HuH-7.5 (cell line): ENCODE measurements around the gene DOCK4.
A peak's percentile ranks its signal among the peaks of the same experiment; 100 is the strongest.

Source experiments
- DNase-seq: peaks from one replicate; pipeline ENCODE4 v3.0.0; 2011; ENCODE audit warnings: low spot score

Gene DOCK4

GRCh38 chr7:112188257-112188656 lies 17.9 kb downstream of the DOCK4 start:
- DNase-seq = no peak

GRCh38 chr7:112186300-112186699 lies 19.9 kb downstream of the DOCK4 start:
- DNase-seq = no peak

DNA sequence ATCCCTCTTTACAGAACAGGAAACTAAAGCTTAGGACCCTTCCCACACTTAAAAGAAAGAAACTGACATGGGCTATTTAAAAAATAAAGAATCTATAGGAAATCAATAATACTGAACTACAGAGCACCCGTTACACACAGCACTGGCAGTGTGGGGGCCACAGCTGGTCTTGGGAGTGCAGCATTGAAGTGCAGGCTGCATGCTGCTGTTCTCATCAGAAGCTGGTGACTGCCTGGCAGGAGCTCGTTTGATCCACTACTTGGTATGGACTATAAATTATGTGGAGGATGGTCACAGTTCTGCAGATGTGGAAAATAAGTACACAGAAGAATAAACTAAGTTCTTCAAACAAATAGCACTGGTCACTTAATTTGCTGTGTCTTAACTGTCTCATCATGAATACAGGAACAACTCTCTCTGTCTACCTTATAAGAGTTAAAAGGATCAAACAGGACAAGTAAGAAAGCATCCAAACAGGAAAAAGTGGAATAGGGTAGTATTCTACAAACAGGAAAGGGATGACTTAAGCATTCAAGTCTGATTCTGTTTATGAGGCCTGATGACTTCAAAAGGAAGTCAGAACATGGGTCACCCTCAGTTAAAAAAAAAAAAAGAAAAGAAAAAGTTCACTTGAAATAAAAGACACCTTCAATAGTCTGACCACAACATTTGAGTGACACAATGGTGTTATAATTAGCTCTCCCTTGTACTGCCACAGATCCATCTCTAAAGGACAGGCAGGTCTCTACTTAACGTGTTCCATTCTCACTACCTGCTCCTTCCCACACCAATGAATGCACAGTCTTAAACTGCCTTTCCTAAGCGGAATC lies 21.0 kb downstream of the DOCK4 start:
- no peak for DNase-seq

DNA sequence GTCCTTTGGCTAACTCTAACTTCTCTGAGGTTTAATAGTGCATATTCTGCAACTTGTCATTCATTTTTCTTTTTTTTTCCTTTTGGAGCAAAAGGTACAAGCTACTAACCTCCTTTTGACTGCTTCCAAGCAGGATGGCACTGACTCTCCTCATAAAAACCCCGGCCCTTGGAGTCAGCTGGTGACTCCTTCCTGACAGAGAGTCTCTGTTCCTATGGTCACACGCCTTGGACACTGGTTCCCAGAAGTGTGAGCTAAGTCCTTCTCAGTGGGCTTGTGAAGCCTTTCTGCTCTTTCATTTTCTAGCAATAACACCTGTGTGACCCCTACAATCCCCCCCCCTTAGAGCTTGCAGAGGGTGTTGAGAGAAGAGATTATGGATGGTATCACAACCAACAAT lies 21.7 kb downstream of the DOCK4 start:
- no peak for DNase-seq

- no peak for DNase-seq
Observed at GRCh38 chr7:112183266-112183665, 22.9 kb downstream of the DOCK4 start.

- DNase-seq = no peak
Observed at GRCh38 chr7:112182749-112183148, 23.4 kb downstream of the DOCK4 start.

DNA sequence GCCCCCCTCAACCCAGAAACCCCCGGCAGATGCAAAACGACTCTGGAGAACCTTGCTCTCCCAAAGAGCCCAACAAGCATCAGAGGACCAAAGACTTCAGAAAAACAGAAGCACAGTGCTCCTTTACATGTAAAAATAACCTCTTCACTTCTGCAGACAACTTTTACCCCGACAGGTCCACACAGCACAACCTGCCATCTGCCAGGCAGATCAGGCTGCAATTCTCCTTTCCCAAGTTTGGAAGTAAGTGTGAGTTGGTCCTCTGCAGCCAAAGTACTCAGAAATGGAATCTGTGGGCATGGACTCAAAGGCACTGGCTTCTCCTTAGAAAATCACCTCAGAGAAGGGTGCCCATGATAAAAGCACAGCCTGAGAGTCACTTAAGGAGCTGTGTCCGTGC lies 26.0 kb downstream of the DOCK4 start:
- DNase-seq = no peak

DNA sequence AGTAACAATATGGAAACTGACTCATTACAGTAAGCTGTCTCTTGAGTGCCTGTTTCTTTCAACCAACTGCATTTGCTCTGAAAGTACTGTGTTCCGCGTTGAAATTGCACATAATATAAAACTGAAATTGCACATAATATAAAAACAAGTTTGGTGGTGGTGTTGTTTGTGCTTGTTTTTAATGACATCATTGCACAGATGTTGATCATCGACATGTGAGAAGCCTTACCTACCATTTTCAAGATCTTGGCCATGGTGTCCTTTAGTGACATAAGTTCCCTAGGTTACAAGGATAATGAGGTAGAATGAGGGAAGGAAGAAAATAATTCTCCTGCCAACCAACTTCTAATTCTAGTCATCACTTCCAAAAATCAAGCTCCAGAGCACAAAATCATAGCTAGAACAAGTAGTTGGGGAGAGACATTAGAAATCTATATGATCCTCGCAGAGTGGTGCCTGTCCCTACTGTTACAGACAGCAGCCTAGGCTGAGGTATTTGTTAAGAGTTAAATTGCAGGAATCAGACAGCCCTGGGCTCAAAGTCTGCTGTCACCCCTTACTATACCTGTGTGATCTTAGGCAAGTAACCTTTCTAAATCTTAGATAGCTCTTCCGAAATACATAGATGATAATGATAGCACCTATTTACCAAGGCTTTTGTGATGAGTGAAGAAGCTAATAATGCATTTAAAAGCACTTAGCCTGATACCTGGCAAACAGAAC lies 29.3 kb downstream of the DOCK4 start:
- no peak for DNase-seq

- DNase-seq = no peak
Observed at GRCh38 chr7:112176241-112176640, 30.0 kb downstream of the DOCK4 start.

- DNase-seq = no peak
Observed at GRCh38 chr7:112174192-112174591, 32.0 kb downstream of the DOCK4 start.

GRCh38 chr7:112173568-112173905 lies 32.7 kb downstream of the DOCK4 start:
- DNase-seq = no peak

DNA sequence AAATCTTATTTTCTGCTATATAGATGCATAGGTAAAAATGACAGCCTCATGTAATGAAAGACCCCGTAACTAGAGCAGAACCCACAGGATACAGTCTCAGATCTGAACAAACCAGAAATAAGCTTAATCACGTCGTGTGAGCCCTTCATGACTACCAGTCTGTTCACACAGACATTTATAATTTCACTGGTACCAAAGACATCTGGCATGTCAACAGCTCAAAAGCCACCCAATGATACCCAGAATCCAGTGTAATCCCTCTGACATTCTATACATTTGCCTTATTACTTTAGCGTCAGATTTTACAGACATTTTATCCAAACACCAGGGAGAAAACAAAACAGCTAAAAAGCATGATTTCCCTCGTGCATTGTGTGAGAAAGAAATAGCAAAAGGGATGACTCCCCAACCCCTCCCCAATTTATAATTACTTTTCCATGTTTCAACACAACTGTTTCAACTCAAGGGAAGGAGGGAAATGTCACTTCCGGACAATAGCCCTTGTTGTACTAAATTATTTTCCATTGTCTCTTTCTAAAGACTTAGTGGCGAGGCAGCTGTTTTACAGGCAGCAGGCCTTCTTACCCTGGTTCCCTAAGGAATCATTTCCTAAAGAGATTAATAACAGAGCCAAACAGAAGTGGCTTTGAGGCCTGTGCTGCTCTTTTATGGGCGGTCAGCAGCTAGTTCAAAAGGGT lies 33.2 kb downstream of the DOCK4 start:
- no peak for DNase-seq

DNA sequence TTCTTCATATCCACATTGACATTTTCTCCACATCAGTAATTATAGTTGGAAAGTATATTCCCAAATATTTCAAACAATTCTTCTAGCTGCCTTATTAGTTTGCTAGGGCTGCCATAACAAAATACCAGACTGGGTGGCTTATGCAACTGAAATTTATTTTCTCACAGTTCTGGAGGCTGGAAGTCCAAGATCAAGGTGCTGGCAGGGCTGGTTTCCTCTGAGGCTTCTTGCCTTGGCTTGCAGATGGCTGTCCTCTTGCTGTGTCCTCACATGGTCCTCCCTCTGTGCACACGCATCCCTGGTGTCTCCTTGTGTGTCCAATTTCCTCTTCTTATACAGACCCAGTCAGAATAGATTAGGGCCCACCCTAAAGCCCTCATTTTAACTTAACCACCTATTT lies 34.5 kb downstream of the DOCK4 start:
- no peak for DNase-seq

- DNase-seq = no peak
Observed at GRCh38 chr7:112168915-112169314, 37.3 kb downstream of the DOCK4 start.

GRCh38 chr7:112167147-112167546 lies 39.1 kb downstream of the DOCK4 start:
- DNase-seq = no peak

GRCh38 chr7:112162784-112163506 lies 43.3 kb downstream of the DOCK4 start:
- DNase-seq = no peak

- DNase-seq = peak; percentile 28
Observed at GRCh38 chr7:112162142-112162766, 43.9 kb downstream of the DOCK4 start.

DNA sequence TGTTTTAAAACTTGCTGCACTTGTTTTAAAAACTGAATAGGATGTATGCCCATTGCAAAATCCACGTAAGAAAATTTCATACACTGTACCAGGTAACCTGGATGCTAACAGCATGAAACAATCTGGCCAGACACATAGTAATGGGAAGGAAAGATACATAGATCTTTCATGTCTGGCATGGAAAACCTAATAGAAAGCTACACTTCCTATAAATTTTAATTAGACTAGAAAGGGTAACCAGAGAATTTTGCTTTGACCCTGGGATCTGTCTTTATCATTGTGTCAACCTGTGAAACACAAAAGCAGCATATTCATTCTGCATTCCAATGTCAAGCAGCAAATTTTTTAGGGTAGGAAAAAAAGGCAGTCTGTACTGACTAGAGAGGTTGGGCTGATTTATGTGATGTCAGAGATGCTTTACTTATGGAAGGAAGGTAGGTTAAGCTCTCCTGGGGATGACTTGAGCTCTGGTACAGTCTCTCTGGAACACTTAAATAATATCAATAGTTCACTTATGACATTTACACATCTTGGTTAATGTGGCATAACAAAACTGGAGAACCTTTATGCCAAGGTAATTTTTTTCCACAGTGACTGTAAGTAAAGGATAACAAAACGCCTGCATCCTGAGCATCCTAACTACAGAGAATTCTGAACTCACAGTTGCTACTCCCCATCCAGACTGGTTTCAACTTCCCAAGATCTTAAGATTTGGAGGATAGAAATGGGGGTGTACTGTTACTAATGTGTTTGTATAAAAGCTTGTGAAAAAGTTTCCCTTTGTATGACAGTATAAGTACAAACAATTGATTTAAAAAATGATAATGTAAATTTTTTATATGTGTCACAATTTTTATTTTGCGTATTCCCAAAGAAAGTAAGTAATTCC lies 44.7 kb downstream of the DOCK4 start:
- no peak for DNase-seq

DNA sequence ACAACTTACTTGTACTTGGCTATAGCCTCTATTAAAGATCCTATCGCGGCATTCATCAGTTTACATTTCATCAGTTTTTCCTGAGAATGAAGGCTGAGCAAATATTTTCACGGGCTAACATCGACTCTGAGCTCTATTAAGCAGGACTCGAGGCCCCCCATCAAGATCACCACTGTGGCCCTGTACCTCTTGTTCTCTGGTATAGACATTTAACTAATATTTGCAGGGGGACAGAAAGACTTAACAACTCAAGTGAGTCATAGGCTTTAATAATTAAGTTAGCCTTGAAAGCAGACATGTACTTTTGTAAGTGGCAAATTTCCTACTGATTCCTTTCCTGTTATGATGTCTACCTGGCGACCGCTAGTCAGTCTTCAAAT lies 45.4 kb downstream of the DOCK4 start:
- DNase-seq = no peak

- no peak for DNase-seq
Observed at GRCh38 chr7:112160130-112160770, 45.9 kb downstream of the DOCK4 start.
